CD4-positive, alpha-beta T cell treated with Interleukin-12 subunit alpha and Interleukin-12 subunit beta, for 1 hour (primary cell): ENCODE results near the gene ZNF469.

ENCODE experiments used
- DNase-seq: peaks from one replicate; pipeline ENCODE4 v3.0.0-alpha.2; 2020

ZNF469 gene

GRCh38 chr16:88412766-88413165, 30.0 kb downstream of the ZNF469 start:
- DNase-seq: no peak

- DNase-seq: no peak
Measured at GRCh38 chr16:88413231-88413630, 30.5 kb downstream of the ZNF469 start.

- DNase-seq: no peak
Measured at GRCh38 chr16:88413631-88414030, 30.9 kb downstream of the ZNF469 start.

DNA sequence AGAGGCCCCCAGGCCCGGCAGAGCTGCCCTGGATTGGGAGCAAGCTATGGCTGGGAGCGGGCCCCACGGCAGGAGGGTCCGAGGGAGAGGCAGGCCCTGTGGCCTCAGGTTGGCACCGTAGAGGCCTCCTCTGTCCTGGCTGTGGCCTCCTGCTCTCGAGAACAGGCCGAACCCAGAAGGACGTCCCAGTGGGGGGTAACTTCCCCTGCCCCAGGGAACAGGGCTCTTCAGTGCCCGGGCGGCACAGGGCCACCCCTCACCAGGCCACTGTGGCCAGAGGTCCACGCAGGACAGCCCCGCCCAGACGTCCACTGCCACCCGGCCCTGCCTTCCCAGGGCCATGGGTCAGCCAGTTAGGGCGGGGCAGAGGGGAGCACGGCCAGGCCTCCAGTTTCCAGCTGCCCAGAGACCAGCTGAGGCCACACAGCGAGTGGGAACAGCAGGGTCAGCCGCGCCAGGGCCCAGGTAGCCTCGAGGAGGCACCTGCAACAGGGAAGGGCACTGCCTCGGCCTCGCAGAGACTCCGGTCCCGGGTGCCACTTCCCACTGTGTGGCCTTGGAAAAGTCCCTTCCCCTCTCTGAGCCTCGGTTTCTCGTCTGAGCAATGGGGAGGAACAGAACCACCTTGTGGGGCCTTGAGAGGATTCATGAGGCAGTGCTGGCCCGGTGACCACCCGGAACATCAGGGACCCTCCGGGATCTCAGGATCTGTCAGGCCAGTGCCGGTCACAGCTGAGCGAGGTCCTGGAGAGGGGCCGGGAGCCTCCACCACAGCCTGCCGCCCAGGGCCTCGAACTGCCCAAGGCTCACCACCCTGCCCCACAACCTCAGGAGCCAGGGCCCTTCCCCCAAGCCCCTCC, 32.0 kb downstream of the ZNF469 start:
- no peak for DNase-seq

GRCh38 chr16:88415381-88415705, 32.6 kb downstream of the ZNF469 start:
- no peak for DNase-seq

GRCh38 chr16:88415713-88416323, 33.1 kb downstream of the ZNF469 start:
- DNase-seq: no peak

DNA sequence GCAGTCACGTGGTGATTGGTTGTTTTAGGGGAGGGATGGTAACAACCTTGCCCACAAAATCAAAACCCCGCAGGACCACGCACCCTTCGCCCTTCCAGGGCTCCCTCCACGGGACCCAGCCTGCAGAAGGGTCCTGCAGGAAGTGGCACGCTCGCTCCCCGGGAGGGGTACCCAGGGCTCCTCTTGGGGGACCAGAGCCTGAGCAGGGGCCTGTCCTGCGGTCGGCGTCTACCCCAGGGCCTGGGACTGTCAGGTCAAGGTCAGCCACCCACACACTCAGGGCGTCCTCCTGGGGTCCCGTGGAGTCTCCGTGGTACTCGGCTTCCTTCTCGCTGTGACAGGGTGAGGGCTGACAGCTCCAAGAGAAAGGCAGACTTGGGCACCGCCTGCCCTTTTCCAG, 33.9 kb downstream of the ZNF469 start:
- no peak for DNase-seq

GRCh38 chr16:88417684-88418476, 35.1 kb downstream of the ZNF469 start:
- DNase-seq: no peak

GRCh38 chr16:88418869-88419268, 36.1 kb downstream of the ZNF469 start:
- no peak for DNase-seq

GRCh38 chr16:88419790-88420189, 37.0 kb downstream of the ZNF469 start:
- DNase-seq: no peak

GRCh38 chr16:88420496-88420895, 37.7 kb downstream of the ZNF469 start:
- no peak for DNase-seq

DNA sequence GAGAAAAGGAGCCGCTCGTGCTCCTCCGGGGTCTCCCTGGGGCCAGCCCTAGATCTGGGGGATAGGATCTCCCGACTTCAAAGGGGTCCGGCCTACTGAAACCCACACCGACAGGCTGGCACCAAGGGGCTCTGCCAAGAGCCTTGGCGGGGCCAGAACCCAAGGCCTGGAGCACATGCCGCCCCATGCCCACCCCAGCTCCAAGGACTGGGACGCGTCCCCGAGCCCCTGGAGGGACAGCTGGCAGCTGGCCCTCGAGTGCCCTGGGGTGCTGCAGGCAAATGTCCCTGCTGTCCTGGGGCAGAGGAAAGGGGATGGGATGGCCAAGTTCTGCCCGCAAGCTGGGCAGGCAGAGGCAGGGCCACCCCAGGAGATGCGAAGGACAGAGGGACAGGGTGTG, 38.5 kb downstream of the ZNF469 start:
- DNase-seq: no peak

DNA sequence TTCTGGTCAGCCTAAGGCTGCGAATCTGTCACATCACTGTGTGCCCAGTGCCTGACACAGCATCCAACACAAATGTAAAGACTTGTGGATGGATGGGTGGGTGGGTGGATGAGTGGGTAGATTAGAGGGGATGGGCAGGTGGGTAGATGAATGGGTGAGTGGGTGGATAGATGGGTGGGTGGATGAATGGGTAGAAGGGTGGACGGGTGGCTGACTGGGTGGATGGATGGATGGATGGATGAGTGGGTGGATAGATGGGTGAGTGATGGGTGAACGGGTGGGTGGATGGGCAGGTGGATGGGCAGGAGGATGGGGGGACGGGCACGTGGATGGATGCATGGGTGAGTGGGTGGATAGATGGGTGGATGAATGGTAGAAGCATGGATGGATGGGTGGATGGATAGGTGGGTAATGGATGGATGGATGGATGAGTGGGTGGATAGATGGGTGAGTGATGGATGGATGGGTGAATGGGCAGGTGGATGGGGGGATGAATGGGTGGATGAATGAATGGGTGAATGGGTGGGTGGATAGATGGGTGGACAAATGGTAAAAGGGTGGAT, 39.2 kb downstream of the ZNF469 start:
- no peak for DNase-seq

- no peak for DNase-seq
Measured at GRCh38 chr16:88422733-88423447, 40.1 kb downstream of the ZNF469 start.

DNA sequence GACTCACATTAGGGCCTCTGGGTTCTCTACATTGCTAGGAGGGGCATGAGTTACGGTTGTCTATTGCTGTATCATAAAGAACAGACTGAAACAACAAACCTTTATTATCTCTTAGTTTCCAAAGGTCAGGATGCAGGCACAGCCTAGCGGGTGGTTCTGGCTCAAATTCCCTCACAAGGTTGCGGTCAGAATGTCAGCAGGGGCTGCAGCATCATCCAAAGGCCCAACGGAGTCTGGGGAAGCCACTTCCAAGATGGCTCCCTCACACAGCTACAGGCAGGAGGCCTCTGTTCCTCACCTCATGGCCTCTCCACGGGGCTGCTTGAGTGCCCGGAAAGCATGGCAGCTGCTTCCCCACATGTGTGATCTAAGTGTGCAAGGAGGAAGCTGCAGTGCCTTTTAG, 40.7 kb downstream of the ZNF469 start:
- no peak for DNase-seq

DNA sequence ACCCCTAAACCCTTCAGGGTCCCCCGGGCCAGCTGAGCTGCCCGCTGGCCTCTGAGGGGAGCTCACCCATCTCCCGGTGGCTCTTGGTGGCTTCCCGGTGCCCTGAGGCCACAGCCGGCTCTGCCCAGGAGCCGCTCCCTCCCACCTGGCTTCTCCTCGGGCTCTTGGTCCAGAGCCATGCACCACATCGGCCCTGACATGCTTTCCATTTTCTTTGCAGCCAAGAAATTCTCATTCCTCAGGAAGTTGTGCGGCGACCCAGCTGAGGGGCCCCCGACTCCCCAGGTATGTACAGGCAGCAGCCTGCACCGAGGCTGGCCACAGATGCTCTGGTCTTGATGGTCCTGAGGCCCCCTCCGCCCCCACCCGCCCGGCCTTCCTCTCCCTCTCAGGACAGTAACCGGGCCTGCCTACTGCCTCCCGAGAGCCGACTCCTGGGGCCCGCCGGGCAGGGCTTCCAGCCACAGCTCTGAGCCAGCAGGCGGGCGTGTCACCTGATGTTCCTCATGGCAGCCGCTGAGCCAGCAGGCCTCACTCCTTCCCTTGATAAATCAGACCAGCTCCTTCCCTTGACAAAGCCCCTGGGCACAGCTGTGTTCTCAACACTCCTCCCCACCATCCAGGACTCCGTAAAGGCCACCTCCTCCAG, 42.0 kb downstream of the ZNF469 start:
- no peak for DNase-seq

GRCh38 chr16:88426018-88426417, 43.3 kb downstream of the ZNF469 start:
- DNase-seq: no peak

DNA sequence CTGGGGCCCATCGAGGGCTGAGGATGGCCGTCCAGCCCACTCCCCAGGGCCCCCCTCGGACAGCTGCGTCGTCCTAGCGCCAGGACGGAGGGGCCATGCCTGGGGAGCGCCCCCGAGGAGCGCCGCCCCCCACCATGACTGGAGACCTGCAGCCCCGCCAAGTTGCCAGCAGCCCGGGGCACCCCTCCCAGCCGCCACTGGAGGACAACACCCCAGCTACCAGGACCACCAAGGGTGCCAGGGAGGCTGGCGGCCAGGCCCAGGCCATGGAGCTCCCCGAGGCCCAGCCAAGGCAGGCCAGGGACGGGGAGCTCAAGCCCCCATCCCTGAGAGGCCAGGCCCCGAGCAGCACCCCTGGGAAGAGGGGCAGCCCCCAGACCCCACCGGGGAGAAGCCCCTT, 44.6 kb downstream of the ZNF469 start:
- no peak for DNase-seq

DNA sequence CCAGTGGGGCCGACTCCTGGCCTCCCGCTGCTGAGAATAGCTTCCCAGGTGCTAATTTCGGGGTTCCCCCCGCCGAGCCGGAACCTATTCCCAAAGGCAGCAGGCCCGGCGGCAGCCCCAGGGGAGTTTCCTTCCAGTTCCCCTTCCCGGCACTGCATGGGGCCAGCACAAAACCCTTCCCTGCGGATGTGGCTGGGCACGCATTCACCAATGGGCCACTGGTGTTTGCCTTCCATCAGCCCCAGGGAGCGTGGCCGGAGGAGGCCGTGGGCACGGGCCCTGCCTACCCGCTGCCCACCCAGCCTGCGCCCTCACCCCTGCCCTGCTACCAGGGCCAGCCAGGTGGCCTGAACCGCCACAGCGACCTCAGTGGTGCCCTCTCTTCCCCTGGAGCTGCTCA, 45.4 kb downstream of the ZNF469 start:
- DNase-seq: no peak

DNA sequence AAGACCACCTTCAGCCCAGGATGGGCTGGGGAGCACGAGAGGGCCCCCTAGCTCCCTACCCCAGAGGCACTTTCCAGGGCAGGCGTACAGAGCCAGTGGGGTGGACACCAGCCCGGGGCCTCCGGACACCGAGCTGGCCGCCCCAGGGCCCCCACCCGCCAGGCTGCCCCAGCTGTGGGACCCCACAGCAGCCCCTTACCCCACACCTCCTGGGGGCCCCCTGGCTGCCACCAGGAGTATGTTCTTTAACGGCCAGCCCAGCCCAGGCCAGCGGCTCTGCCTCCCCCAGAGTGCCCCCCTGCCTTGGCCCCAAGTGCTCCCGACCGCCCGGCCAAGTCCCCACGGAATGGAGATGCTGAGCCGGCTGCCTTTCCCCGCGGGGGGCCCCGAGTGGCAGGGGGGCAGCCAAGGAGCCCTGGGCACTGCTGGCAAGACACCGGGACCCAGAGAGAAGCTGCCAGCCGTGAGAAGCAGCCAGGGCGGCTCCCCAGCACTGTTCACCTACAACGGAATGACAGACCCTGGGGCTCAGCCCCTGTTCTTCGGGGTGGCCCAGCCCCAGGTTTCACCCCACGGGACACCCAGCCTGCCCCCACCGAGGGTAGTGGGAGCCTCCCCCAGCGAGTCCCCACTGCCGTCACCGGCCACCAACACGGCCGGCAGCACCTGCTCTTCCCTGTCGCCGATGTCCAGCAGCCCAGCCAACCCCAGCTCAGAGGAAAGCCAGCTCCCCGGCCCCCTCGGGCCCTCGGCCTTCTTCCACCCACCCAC, 46.0 kb downstream of the ZNF469 start:
- no peak for DNase-seq

DNA sequence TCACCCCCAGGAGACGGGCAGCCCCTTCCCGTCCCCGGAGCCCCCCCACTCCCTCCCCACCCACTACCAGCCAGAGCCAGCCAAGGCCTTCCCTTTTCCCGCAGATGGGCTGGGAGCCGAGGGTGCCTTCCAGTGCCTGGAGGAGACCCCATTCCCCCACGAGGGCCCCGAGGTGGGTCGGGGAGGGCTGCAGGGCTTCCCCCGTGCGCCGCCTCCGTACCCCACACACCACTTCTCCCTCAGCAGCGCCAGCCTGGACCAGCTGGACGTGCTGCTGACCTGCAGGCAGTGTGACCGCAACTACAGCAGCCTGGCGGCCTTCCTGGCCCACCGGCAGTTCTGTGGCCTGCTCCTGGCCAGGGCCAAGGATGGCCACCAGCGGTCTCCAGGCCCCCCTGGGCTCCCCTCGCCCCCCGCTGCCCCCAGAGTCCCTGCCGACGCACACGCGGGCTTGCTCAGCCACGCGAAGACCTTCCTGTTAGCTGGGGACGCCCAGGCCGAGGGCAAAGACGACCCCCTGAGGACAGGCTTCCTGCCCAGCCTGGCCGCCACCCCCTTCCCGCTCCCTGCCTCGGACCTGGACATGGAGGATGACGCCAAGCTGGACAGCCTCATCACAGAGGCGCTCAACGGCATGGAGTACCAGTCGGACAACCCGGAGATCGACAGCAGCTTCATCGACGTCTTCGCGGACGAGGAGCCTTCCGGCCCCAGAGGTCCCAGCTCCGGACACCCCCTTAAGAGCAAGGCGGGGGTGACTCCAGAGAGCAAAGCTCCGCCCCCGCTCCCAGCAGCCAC, 46.8 kb downstream of the ZNF469 start:
- no peak for DNase-seq
